HG03097 (cell line): ENCODE measurements around the gene FER.
"Not testable (repeated sequence)": the region's sequence is repeated elsewhere in the genome, so short reads cannot be mapped to it uniquely, and the experiment has no call there.

Experiments used
- ATAC-seq: cut with Tn5 transposase; IDR thresholded peaks from one replicate; pipeline ENCODE4 v1.9.1; 2021; ENCODE audit not compliant: unreplicated experiment, low FRiP score

The FER gene

DNA sequence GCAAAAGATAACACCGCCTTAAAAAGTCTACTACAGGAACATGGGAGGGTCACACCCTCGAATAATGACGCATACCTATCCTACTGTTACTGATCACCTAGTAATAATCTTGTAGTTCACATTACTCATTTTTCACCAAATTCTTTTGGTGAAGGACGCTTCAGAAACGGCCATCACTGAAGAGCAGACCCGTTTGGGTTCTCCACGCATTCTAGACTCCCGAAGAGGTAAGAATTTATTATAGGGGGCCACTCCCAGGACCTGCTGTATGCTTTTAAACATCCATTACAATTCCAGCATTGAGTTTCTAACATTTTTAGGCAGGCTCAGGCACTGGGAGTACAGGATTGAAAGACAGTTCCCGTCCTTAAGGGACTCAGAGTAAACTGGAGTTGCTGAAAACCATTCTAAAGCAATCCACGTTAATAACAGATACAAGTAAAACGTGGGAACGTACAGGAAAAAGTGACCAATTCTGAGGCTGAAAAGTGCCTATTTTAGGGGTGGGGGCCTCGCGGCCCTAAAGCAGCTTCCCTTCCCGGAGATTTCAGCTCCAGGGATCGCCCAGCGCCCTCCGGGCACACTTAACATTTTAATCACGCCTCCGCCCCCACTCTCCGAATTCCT, at the start of gene FER:
TSS of gene FER (plus strand) at position 124 of the 627 bp plus-strand sequence. CDS start 50,286 bp downstream, outside the sequence.
- ATAC-seq: peak; percentile 28

DNA sequence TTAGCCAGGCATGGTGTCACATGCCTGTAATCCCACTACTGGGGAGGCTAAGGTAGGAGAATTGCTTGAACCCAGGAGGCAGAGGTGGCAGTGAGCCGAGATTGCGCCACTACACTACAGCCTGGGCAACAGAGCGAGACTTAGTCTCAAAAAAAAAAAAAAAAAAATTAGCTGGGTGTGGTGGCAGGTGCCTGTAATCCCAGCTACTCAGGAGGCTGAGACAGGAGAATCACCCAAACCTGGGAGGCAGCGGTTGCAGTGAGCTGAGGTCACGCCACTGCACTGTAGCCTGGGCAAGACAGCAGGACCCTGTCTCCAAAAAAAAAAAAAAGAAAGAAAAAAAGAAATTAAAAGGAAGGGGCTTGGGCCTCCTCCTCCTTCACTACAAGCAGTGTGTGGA, 47.3 kb upstream of the FER start:
- not testable (repeated sequence) for ATAC-seq

DNA sequence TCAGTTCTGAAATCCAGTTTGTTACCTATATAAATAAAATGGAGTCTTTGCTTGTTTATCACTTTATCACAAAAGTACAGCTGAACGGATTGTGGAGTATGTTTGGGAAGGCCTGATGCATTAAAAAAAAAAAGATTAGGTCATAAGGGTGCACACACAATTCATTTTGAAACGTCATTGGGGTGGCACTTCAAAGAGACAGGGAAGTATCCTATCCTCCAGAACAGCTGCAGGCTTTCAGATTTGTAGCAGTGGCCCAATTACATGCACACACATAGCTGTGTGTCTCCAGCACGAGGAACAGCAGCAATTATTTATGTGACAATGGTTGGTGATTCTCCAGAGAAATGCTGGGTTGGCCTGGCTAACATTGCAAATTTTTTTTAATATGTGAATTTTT, 46.8 kb upstream of the FER start:
- ATAC-seq: no peak

DNA sequence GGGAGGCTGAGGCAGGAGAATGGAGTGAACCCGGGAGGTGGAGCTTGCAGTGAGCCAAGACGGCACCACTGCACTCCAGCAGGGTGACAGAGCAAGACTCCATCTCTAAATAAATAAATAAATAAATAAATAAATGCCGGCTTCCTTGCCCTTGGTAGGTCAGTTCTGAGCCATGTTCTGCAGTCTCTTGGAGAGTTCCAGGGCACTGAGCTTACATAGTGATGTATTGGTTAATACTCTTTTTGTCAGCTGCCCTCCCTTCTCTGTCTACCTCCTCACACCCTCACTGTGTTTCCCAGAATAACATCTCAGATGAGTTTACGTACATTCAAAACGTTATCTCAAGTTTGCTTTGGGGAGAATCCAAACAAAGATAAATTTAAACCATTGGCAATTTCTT, 45.2 kb upstream of the FER start:
- no peak for ATAC-seq

DNA sequence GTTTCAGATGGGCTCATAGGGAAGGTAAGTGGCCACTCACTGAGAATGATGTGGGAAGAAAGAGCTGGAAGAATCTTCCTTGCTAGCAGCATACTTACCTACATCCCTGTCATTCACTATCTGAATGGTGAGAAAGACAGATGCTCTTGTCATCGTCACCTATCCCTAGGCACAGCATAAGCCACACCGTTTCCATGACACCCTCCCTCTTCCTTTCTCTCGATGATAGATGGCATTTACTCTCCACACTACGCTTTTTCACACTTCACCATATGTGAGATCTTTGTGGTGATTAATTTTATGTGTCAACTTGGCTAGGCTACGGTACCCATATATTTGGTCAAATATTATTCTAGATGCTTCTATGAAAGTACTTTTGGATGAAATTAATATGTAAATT, 44.4 kb upstream of the FER start:
- ATAC-seq: no peak

DNA sequence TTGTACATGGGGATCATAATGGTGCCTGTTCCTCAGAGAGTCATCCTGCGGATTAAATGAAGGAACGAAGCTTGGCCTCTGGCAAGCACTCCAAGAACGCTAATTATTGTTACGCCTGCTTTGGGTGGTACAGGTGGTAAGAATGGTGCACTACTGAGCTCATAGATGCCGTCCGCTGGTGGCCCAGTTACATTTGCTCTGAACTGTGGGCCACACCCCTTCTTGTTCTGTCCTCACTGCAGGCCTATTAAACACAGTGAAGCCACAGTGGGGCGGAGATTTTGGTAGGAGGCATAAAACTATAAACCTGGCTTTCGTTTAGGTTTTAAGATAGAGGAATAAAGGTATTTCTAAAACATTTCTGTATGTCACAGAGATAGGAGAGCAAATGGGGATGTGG, 40.6 kb upstream of the FER start:
- ATAC-seq: no peak

DNA sequence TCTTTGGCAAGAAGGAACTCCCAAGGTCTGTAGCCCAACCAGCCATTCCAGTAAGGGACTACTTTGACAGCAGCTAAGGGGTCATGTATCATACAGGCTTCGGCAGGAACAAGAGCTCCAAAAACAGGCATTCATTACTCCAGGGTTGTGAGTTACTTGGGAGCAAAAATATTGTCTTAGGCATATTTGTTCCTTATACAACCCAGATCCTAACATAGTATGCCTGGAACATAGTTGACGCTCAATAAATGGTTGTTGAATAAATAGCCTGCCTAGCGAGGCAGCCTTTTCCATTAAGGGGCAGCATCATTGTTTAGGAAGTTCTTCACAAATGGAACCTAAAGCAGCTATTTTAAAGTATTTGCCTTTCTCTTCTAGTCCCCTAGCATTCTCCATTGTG, 35.8 kb upstream of the FER start:
- ATAC-seq: no peak

DNA sequence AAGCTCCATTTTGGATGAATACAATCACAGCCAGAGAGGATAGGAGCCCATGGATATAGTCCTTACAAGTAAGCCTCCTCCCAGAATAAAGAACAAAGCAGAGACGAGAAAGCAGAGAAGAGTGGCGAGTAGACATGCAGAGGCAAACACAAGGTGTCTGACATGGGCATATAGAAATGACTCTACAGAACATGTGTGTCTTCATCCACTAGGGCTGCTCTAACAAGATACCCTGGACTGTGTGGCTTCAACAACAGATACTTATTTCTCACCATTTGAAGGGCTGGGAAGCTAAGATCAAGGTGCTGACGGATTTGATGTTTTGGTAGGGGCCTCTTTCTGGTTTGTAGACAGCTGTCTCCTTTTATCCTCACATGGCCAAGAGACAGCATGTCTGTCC, 32.3 kb upstream of the FER start:
- ATAC-seq: no peak

DNA sequence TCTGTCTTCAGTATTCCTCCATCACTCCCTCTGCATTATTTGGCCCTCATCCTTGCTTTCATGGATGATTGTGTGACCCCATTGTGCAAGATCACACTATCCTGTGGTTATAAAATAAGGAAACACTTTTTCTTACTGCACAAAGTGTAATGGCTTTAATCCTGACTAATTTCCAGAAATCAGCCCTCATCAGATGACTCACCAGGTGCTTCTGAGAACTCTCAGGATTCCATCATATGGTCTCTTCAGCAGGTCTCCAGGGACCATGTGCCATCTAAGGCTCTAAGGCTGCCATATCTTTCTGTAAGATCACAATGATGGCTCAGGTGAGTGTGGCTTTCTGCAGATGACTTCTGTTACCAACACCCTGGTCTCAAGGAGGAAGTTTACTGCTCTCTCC, 27.3 kb upstream of the FER start:
- ATAC-seq: peak; percentile 94

DNA sequence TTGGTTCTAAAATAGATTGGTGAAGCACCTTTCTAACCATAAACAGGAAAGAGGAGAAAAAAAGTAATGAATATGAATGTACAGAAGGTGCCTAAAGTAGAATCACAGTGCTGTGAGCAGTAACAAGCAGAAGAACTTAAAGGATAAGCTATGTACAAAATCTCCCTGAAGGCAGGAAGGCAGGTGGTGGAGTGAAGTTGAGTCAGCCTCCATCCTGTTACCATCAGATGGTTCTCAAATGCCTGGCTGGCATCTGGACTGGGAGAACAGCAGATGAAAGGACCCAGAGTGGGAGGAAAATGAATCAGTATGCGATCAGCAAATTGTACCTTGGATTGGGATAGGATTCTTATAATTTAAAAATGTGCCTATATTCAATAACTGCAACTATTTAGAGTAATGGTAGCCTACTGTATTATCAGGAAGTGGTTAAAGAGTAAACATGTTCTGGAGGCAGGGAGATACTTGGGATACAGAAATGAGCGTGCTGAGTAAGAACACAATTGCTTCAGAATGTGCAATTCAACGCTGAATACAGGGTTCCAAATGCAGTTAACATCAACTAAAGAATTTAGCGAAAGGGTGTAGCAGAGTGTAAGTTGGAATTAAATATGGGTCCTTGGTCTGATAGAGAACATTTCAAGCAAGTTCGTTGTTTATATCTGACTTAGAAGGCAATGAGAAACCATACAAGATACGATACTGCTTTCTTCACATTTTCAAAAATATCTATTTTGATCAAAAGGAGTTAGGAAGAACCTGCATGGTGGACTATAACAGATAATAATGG, 21.1 kb upstream of the FER start:
- no peak for ATAC-seq

DNA sequence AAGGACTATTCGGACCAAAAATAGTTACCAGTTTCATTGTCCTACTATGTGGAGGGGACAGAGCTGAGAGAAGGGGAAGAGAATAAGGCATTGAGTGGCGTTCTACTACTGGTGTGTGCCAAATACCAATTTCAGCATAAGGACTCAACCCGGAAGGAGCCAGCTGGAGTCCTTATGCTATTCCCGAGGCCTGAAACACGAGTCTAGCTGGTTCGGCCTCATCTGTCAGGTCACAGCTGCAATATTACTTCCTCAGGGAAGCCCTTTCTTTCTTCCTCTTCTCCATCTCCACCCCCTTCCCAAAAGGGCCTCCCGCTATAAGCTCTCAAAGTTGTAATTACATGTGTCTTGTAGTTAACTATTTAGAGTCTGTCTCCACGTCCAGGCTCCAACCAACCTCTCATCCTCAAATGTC, 20.5 kb upstream of the FER start:
- ATAC-seq: no peak

DNA sequence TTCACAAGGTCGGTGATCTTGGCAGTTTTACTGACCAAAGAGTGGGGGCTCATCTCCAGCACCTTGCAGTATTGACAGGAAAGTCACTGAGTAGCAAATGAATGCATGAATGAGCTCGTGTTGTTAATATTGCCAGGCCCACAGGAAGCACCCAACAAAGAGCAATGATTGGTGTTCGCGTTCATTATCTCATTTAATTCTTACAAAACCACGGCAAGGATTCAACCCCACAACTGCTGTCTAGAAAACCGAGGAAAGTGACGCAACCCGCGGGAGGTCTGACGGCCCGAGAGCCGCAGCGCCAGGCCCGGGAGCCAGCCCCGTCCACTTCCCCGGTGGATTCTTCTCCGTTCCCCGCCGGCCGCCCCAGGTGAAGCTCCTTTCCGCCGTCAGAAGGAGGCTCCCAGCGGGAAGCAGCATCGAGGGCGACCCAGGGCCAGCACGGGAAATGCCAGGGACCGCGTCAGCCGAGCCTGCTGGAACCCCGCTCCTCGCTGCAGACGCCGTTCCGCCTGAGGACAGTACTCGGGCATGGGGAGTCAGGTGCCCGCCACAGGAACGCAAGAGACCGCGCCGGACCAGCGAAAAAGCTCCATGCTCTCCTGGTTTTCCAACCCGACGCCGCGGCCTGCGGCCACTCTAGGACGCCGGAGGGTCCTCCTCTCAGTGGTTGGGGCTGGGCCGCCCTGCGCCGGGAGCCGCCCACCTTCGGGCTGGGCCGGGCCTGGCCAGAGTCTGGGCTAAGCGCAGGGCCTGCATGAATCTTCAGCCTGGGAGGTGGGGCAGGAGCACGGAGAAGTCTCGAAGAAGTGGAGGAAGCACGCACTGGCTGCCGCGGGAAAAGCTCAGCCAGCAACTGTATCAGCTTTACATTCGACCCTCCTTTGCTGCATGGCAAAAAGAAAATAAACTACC, 19.8 kb upstream of the FER start:
- peak; percentile 62 for ATAC-seq

DNA sequence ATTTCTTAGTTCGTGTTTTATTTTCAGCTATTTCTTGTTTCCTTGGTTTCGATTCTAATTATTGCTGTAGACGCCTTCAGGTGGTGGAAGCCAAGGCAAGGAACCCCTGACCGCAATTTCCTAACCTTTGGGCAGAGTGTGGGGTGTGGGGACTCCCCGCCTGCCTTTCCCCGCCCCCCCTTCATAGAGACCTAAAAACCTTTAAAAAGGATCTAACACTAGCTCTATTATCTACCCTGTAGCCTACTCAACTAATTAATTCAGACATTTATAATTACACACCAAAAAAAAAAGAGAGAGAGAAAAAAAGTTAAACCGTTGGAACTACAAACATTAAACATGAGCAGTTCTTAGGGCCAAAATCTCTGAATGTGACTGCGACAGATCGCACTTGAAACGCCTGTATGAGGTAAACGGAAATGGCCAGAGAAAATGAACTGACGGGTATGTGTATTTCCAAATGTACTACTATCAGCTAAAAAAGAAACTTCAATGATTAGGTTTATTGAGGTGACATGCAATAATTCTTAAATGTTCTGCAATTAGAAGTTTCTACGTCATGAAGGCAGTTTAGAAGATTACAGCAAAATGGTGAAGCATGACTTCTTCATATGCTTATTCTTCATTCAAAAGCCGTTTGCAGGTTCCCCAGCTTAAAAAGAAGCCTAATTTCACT, 19.0 kb upstream of the FER start:
- peak; percentile 19 for ATAC-seq

DNA sequence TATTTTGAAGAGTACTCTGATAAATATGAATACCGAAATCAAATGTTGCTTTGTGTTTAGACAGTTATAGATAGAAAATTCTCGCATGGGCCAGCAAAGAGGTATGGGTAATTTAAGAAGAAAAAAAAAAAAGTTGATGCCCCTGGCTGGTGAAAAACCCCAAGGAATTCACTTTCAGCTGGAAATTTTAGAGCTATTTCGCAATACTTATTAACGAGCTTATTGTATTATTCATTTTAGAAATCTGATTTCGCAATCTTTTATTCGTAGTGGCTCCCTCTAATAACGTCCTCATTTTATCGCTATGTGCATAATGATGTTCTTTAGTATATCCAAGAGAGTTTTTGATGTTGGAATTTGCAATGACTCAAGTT, 18.5 kb upstream of the FER start:
- no peak for ATAC-seq

DNA sequence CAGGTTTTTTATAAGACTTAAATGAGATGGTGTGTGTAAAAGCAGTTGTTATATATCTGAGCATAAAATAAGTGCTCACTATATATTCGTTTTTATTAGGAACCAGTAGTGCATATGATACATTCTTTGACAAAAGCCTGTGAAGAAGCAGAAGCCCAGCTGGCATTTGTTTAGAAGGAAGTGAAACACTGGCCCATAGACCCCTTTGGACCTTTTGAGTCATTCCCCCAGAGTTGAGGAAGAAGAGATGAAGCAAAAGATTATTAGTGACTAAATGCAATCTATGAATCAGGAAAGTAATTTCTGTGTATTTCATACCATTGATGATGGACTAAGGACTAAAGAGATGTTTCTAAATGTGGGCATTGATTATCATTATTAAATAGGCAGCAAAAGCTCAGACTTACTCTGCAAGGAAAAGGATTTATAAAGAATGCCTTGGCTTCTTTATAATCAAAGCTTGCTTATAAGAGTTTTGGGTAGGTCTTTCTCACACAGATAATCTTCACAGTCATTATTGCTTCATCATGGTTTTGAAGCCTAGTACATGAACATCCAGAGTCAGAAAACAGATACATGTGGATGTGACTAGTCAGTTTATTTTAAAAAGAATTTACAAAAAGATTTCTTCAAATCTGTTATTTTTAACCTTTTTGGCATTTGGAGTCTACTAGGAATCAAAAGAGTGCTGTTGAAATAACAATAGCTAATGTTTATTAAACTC, 16.9 kb upstream of the FER start:
- ATAC-seq: peak; percentile 45

DNA sequence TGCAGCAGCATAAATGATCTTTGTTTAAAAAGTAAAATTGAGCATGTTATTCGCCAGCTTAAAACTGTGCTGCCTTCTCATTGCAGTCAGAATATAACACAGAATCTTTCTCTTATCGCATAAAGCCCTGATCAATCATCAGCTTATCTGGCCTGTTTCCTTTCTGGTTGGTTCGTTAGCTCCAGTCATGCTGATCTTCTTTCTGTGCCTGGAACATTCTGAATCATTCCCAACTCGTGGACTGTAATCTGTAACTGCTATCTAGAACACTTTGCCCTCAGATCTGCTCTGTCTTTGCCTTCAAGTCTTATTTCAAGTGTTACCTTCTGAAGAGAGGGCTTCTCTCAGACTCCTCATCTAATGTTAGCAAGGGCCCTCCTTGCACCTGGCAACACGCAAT, 11.9 kb upstream of the FER start:
- no peak for ATAC-seq

DNA sequence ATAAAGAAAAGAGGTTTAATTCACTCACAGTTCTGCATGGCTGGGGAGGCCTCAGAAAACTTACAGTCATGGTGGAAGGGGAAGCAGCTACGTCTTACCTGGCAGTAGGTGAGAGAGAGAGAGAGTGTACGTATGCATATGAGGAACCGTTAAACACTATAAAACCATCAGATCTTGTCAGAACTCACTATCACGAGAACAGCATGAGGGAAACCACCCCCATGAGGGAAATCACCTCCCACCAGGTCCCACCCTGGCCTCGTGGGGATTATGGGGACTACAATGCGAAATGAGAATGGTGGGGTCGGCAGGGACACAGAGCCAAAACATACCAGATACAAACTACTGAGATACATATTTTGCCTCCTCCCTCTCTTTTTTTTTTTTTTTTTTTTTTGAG, 10.8 kb upstream of the FER start:
- no peak for ATAC-seq

DNA sequence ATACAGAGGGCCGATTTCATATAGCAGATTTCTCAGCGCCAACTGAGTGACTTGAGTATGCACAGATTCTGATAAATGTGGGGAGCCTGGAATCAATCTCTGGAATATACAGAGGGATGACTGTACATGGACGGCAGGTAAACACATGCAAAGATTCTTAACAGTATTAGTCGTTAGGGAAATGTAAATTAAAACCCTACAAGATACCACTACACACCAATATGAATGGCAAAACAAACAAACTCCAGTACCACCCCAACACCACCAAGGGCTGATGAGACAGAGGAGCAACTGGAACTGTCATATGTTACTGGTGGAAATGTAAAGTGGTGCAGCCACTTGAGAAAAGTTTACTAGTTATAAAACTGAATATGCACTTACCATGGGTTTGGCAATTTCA, 8.3 kb upstream of the FER start:
- no peak for ATAC-seq

DNA sequence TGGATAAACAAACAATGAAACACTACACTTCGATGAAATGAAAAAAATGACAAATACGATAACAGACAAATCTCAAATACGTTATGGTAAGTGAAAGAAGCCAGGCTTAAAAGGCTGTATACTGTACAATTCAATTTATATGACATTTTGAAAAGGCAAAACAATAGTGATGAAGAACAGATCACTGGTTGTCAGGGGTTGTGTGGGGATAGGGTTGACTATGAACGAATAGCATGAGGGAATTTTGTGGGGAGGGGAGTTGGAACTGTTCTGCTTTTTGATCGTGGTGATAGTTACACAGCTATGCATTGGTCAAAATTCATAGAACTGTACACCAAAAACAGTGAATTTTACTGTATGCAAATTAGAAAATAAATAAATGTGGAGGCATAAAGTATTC, 7.8 kb upstream of the FER start:
- ATAC-seq: no peak

DNA sequence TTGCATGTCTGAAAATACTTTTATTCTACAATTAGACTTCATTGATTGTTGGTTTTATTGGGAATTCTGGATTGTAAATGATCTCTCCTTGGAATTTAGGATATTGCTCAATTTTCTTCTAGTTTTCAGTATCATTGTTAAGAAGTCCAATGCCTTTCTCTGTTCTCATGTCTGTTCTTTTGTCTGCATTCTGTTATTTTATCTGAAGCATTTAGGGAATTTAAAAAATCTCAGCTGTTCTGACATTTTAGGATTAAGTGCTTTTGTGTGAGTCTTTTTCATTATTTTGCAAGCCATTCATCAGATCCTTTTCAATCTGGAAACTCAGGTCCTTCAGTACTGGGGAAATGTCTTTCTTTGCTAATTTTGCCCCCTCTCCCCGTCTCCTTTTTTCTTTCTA, 4.4 kb upstream of the FER start:
- ATAC-seq: no peak
